Fibroblast of peridontal ligament (primary cell): ENCODE results near the gene AFAP1.
A peak's percentile ranks its signal among the peaks of the same experiment; 100 is the strongest.

Experiments used
- DNase-seq: peaks from one replicate; pipeline ENCODE4 v3.0.0-alpha.2; 2010; ENCODE audit errors: extremely low read depth

Gene AFAP1

GRCh38 chr4:7970361-7970946 is 30.8 kb upstream of the AFAP1 start:
- no peak for DNase-seq

- no peak for DNase-seq
Measured at GRCh38 chr4:7968262-7968896, 28.7 kb upstream of the AFAP1 start.

- DNase-seq = no peak
Measured at GRCh38 chr4:7967501-7968261, 28.0 kb upstream of the AFAP1 start.

- DNase-seq = no peak
Measured at GRCh38 chr4:7967063-7967440, 27.4 kb upstream of the AFAP1 start.

GRCh38 chr4:7966281-7967062 is 26.8 kb upstream of the AFAP1 start:
- DNase-seq = no peak

- DNase-seq = no peak
Measured at GRCh38 chr4:7964890-7965662, 25.4 kb upstream of the AFAP1 start.

- DNase-seq = no peak
Measured at GRCh38 chr4:7964459-7964858, 24.8 kb upstream of the AFAP1 start.

- DNase-seq = no peak
Measured at GRCh38 chr4:7963691-7964090, 24.0 kb upstream of the AFAP1 start.

GRCh38 chr4:7962609-7963508 is 23.2 kb upstream of the AFAP1 start:
- DNase-seq = no peak

- peak; percentile 87 for DNase-seq
Measured at GRCh38 chr4:7960790-7961655, 21.4 kb upstream of the AFAP1 start.

- DNase-seq = no peak
Measured at GRCh38 chr4:7960017-7960789, 20.5 kb upstream of the AFAP1 start.

- DNase-seq = no peak
Measured at GRCh38 chr4:7959078-7959477, 19.4 kb upstream of the AFAP1 start.

GRCh38 chr4:7956934-7957656 is 17.4 kb upstream of the AFAP1 start:
- no peak for DNase-seq

- DNase-seq = peak; percentile 41
Measured at GRCh38 chr4:7956270-7956808, 16.7 kb upstream of the AFAP1 start.

- DNase-seq = no peak
Measured at GRCh38 chr4:7955393-7955792, 15.7 kb upstream of the AFAP1 start.

GRCh38 chr4:7952615-7953014 is 13.0 kb upstream of the AFAP1 start:
- DNase-seq = no peak

- DNase-seq = no peak
Measured at GRCh38 chr4:7950301-7951092, 10.8 kb upstream of the AFAP1 start.
